Right kidney (tissue), 1 donor: Measurements from ENCODE around the gene TMEM117.
"Not testable (repeated sequence)": the region's sequence is repeated elsewhere in the genome, so short reads cannot be mapped to it uniquely, and the experiment has no call there.

Source experiments
- DNase-seq: peaks from one replicate; pipeline ENCODE4 v3.0.0-alpha.2; 2016

TMEM117 gene

DNA sequence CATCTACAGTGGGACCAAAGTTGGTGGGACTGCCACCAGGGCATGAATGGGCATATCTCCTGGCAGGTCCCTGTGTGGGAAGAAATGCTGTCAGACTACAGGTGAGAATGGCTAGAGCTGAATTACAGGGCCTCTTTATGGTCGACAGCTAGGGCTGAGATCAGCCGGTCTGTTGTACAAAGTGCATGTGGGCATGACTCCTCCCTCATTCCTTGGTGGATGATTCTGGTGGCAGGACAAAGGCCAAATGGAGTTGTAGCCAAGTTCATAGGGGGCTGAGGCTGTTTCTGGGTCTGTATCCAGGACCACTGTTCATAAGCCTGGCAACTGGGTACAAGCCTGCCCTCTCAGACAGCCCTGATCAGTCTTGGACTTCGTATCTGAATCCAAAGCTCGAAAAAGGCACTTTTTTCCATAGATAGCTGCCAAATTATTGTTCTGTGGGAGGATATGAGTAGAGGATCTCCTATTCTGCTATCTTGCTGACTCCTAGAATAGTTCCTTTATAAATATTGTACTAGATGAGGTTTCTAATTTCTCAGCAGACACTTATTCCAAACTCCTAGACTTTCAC lies 460.8 kb downstream of the TMEM117 start:
- no peak for DNase-seq

DNA sequence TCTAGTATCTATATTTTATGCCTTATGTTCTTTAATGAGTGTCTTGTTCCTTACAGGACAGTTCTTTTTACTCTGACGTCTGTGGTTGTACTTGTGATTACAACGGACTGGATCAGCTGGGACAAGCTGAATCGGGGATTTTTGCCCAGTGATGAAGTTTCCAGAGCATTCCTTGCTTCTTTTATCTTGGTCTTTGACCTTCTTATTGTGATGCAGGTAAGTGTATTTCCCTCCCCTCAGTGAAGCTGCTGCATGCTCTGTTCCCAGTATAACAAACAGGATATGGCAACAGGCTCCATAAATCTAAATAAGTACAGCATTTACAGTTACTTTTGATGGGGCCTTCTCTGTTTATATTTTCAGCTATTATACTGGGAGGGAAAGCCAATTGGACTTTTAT lies 463.6 kb downstream of the TMEM117 start:
- DNase-seq = no peak

DNA sequence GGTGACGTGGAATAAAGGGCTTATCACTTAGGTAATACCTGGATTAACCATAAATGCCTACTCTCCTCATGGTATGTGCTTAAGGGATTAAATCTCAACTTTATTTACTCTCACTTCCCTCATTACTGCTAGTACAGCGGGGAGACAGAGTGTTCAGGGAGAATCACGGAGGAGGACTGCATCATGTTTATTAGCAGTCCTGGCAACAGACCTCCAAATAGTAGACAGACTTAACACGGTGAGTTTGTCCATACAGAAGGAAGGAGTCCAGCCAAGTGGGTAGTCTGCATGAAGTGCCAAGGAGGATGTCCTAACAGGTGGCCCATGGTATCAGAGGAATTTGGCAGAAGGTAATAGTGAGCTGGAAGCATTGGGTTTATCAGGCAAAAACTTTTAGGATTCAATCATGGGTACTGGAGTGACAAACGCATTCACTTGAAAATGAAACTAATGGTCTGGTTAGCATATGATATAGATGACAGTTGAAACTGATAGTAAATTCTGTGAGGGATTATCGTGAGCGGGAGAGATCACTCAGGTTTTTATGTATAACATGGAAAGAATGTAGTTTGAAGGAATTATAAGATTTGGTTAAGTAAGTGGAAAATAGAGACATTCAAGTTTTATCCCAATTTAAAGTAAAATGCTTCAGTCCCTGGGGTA lies 471.8 kb downstream of the TMEM117 start:
- DNase-seq = no peak

DNA sequence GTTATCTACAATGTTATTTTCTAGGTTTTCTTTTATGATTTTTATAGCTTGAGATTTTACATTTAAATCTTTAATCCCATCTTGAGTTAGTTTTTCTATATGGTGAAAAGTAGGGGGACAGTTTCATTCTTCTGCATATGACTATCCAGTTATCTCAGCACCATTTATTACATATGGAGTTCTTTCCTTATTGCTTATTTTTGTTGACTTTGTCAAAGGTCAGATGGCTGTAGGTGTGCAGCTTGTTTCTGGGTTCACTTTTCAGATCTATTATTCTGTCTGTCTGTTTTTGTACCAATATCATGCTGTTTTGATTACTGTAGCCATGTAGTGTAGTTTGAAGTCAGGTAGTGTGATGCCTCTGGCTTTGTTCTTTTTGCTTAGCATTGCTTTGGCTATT lies 477.3 kb downstream of the TMEM117 start:
- no peak for DNase-seq

DNA sequence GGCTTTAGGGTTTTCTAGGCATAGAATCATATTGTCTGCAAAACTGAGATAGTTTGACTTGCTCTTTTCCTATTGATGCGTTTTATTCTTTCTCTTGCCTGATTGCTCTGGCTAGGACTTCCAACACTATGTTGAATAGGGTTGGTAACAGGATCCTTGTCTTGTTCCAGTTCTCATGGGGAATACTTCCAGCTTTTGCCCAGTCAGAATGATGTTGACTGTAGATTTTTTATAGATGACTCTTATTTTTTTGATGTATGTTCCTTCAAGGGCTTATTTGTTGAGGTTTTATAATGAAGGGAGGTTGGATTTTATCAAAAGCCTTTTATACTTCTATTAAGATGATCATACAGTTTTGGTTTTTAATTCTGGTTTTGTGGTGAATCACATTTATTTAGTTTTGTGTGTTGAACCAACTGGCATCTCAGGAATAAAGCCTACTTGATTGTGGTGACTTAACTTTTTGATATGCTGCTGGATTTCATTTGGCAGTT lies 478.2 kb downstream of the TMEM117 start:
- DNase-seq = no peak

DNA sequence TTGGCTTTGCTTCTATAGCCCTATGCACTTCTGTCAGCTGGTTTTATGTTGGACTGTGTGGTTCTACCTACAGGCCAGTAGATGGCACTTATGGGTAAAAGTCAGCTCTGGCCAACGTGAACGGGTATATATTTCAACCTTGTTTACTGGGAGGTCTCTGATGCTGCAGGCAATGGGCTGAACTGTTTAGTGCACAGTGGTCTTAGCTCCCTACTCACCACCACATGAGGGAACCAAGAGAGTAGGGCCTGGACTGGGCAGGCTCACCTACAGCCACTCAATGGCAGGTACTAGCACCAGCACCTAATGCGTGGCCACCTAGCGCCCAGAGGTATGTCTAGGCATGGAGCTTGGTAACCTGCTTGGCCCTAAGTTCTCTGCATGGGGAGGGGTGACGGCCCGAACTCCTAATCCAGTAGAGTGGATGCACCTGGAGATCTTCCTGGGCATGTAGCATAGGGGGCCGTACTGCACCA lies 481.8 kb downstream of the TMEM117 start:
- peak; percentile 6 for DNase-seq

DNA sequence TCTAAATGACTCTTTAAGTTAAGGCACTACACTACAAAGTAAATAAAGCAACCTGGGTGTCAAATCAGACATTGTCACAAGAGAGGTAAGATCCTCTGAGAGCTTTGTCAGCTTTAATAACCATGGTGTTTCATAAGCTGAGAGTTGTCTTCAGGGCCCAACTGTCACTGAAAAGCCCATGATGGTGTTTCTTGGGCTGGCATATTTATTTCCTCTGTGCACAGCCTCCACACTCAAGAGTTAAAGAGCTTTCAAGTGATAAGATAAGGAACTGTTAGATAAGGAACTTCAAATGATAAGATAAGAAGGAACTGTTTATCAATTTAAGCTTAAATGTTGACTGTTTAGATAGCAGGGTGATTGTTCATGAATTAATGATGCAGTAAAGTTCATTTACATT lies 495.4 kb downstream of the TMEM117 start:
- no peak for DNase-seq

DNA sequence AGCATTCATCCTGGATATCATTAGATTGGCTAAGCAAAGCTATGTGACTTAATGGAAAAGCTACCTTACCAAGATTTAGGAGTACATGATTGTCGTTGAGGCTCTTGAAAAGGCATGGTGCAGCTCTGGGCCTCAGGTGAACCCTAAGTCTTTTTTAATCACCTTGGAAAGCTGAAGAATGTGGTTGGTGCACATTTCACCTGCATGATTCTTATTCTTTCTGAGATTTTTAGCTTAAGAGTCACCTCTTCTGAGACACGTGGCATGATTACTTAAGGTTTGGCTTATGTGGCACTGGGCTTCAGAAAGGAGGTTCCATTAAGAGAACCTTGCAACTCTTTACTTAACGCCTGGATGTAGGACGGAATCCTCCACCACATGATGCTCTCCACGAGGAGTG lies 498.5 kb downstream of the TMEM117 start:
- no peak for DNase-seq

DNA sequence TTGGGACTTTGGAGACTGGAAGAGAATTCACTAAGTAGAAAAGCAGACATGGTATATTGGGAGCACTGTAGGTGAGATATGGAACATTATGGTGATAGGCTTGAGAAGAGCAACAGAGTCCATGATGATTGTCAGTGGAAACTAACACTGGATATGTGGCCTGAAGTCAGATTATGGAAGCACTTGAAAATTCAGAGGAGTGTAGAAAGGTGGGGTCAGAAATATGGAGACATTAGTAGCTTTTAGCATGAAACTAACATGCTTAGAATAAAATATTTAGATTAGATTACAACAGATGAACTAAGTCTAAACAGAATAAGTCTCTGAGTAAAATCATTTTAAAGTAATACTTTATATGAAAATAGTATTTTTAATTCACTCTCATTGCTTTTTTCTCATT lies 499.1 kb downstream of the TMEM117 start:
- no peak for DNase-seq

DNA sequence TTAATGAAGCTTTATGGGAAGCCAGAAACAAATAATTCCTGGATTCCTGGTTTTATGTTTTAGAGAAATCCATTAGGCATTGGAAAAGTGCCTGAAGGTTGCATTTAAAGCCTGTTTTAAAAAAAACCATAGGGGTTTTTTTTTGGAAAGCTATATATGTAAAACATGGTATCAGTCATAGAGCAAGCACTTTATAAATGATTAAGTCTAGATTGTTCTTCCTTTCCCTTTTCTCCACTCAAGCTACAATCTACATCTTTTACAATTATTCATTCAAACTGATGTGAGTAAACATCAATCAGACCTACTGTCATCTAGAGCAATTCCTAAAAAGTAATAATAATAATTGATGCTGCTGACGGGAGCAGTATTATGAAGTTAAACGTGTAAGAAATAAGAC lies 500.7 kb downstream of the TMEM117 start:
- no peak for DNase-seq

DNA sequence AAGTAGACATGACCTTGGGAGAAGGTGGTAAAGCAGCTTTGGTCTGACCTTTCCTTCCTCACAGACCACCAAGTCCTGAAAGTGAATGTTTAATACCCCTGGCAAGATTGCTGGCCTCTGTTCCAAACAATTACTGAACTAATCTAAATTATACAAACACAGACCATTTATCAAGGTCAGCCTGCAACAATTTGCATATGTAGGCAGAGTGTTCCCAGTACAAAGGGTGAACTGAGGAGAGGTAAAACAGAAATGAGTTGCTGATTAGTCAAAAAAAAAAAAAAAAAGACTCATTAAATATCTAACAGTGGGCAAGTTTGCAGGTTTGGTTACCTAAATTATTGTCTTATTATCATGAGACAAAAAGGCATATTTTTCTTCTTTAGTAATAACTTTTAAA lies 506.5 kb downstream of the TMEM117 start:
- DNase-seq = no peak

DNA sequence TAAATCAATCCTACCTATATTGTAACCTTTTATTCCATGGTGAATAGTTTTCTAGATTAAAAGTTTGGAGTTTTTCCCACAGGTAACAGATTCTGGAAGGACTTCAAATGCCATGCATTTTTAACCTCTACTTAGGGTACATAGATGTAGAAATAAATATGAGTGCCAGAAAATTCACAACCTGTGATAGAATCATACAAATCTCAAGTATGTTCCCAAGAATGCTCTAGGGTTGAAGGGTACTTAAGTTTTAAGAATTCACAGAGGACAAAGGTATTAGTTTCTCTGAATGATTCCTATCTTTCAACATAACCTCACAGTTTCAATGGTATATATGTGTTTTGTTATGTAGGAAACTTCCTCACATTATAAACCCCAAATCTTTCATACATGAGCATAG lies 511.3 kb downstream of the TMEM117 start:
- DNase-seq = no peak

DNA sequence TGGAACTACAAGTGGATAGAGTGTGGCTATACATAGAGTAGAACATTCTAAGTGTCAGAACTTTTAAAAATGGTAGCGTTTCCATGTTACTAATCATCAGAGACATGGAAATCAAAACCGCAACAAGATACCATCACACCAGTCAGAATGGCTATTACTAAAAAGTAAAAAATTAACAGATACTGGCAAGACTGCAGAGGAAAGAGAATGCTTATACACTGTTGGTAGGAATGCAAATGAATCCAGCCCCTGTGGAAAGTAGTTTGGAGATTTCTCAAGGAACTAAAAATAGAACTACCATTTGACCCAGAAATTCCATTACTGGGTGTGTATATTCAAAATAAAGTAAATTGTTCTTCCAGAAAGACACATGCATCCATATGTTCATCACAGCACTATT lies 521.6 kb downstream of the TMEM117 start:
- no peak for DNase-seq

DNA sequence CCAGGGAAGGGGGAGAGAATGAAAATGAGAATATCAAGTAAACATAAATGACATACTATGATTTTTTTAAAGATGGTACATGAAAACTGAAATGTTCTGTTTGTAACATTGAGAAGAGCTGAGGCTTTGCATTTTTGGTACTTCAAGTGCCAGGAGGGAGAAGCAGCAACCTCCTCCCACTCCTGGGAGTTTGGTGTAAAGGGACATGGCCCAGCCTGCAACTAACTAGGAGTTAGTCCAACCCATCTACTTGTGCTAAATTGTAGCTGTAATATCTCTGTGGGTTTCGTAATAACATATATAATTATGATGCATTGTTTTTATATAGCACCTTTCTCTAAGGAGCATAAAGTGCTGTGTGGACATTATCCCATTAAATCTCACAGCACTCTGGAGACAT lies 522.8 kb downstream of the TMEM117 start:
- no peak for DNase-seq

DNA sequence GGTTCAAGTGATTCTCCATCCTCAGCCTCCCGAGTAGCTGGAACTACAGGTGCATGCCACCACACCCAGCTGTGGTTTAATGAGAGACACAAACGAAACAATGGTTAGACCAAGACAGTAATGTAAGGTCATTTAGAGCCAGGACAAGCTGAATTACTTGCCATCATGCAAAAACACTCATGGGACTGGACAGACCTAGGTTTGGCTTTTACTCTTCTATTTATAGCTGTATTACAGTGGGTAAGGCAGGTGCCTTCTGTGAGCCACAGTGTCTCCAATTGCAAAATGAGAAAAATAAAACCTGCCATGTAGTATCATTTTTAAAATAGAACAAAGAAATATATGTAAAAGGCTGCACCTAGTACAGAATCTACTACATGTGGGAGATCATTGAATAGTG lies 527.1 kb downstream of the TMEM117 start:
- DNase-seq = no peak

DNA sequence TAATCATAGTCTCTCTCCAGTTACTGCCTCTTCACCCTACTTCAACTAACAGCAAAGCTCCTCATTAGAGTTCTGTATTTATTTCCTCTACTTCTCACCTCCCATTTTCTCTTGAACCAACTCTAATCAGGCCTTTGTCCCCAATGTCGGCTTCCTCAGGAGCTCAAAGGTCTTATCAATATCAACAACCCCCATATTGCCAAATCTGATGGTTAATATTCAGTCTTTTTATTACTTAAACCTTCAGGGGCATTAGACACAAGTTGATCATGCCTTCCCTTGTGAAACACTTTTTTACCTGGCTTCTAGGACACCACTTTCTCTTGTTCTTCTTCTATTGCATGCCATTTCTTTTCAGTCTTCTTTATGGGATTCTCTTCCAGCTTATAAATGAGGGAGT lies 531.3 kb downstream of the TMEM117 start:
- no peak for DNase-seq

DNA sequence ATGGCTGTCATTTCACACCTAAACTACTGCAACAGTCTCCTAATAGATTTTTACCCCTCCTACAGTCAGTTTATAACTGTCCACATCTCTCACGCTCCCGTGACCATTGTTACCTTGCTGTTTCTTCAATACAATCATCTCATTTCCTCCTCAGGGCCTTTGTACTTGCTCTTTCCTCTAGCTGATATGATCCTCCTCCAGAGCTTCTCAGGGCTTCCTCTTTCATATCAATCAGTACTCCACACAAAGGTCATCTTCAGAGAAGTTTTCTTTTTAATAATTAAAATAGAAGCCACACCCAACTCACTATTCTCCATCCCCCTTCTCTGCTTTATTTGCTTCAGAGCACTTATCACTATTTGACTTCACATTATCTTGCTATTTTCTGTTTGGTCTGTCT lies 532.0 kb downstream of the TMEM117 start:
- no peak for DNase-seq

DNA sequence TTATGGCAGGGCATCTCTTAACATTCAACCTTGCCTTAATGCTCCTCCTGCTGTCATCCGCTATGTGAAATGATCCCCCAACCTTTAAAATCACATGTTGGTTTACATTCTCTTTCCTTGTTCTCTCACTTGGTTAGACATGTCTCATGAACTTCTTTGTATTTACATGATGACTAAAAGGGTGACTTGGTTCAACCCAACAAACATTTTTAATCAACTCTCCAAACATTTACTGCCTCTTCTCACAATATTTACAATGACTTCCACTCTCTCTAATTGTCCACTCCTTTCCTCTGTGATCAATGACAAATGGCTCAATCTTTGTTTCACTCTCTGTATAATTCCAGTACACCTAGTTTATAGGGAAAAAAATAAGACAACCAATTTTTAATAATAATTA lies 534.1 kb downstream of the TMEM117 start:
- DNase-seq = no peak

DNA sequence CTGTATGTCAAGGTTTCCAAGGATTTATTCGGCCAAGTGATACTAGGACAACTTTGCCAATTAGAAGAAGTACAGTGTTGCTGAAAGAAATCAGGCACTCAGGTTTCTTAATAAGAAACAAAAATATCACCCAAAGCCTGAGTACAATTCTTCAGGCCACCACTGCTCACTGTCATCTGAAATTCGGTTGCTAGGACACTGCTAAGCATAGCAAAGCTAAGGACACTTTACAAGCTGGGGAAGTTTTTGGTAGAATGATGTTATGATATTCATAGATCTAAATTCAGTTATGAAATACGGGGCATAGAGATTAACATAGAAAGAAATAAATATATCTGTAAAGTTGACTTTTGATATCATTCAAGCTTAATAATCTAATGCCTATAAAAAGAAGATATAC lies 535.1 kb downstream of the TMEM117 start:
- DNase-seq = no peak

DNA sequence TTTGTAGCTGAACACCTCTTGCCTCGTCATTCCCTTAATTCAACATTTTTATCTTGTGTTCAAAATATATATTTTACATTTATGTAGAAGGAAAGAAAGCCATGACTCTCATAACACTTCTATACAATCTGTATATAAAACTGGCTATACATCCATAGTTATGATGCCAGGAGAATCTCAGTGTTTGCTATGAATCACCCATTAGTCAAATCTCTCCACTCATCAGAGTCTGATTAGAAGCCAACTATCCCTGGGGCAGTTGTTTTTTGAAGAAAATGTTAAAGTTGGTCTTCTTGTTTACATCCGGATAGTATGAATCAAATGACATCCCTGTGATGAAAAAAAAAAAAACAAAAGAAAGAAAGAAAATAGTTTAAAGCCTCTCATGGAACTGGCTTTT lies 536.4 kb downstream of the TMEM117 start:
- DNase-seq = no peak

DNA sequence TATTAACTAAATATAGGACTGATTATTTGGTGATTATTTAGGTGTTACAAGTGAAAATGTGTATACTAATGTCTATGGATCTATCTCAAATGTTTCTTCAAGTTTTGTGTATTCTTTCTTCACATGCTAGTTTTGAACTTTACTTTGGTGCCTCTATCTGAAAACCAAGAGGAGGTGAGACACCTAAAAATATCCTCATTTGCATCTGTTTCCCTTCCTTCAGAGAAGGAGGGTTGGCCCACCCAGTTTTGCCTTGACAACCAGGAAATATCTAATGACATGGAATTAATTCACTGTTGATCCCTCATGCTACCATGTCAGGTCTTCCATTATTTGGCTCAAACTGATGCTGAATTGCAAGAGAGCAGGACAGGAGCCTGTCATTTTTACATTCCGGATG lies 539.8 kb downstream of the TMEM117 start:
- DNase-seq = no peak

DNA sequence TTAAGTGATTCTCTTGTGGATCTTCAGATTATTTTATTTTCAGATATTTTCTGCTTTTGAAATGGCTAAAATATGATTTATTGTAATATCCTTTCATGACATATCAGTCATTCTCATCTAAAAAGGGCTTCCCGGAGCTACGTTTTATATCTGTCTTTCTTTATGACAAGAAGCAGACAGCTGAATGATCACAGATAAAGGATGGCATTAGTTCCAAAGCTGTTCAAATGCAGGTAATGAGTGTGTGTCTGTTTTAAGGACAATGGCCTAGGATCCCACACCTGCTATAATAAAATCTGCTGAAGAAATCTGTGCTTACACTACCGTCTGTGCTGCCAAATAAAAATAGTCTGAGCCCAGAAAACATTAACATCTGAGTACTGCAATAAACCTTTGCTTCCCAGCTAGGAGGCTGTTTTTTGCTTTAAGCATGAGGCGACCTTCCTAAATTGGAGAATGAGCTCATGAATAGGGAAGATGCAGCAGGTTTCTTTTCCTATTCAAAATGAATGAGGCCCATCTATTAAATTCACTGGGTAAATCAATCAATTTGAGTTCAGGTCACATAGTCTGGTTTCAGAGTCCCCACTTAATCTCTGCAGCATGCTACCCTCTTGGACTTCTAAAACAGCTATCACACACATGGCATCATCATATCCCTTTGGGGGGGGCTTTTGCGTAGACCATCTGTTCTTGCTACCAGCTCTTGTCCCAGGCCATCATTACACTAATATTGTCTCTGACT lies 541.7 kb downstream of the TMEM117 start:
- DNase-seq = no peak

DNA sequence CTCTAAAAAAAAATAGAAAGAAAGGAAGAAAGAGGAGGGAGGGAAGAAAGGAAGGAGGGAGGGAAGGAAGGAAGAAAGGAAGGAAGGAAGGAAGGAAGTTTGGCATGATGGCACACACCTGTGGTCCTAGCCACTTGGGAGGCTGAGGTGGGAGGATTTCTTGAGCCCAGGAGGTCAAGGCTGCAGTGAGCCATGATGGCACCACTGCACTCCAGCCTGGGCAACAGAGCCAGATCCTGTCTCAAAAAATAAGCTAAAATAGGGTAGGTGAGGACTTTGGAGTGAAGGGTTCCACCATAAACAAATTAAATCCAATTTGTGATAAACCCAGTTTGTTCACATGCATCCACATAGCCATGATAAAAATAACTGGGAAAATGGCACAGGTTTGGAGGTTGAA lies 543.2 kb downstream of the TMEM117 start:
- DNase-seq = not testable (repeated sequence)

DNA sequence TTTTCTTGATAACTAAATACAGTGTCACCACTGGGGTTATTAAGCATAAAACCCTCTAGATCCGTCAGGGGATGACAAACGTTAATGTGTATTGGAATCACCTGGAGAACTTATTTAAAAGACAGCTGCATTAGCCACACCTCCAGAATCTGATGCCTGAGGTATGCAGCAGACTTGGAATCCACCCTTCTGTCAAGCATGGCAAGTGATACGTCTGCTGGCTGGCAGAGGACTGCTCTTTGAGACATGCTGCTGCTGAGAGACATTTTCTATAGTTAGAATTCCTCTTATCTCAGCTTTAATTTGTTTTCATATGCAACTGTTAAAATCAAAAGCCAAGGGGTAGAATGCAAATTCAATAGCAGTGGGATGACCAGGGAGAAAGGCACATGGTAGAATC lies 544.0 kb downstream of the TMEM117 start:
- DNase-seq = no peak
